SK-N-MC (cell line): ENCODE results near the gene AGTPBP1.
"Not testable (repeated sequence)": the region's sequence is repeated elsewhere in the genome, so short reads cannot be mapped to it uniquely, and the experiment has no call there.

ENCODE experiments used
- DNase-seq: peaks from one replicate; pipeline ENCODE4 v3.0.0-alpha.2; 2011; ENCODE audit warnings: low read depth, low spot score
- H3K27ac ChIP-seq: fragments of 200-600 bp; sonication (generic); 2 replicates; pipeline ENCODE4 v1.5.1; 2016; ENCODE audit warnings: mixed run types
- H3K36me3 ChIP-seq: fragments of 200-600 bp; sonication (generic); 2 replicates; pipeline ENCODE4 v1.6.1; 2017; ENCODE audit warnings: antibody characterized with exemption, low read length, mixed read lengths; ENCODE audit not compliant: insufficient read depth
- H3K4me3 ChIP-seq: fragments of 200-600 bp; sonication (generic); 2 replicates; pipeline ENCODE4 v1.5.1; 2016
- H3K9ac ChIP-seq: fragments of 200-600 bp; sonication (generic); 2 replicates; pipeline ENCODE4 v1.8.0; 2017; ENCODE audit warnings: mixed run types, mixed read lengths; ENCODE audit not compliant: insufficient read length
- H3K9me3 ChIP-seq: fragments of 200-600 bp; sonication (generic); 2 replicates; pipeline ENCODE4 v1.6.1; 2017; ENCODE audit warnings: low read depth, mild to moderate bottlenecking, antibody characterized with exemption, low read length, moderate library complexity, mixed read lengths
- EZH2 ChIP-seq: fragments of 200-600 bp; sonication (generic); IDR thresholded peaks from one replicate; pipeline ENCODE4 v1.6.1; 2017; ENCODE audit warnings: antibody characterized with exemption
- FOXP2 ChIP-seq: optimal IDR thresholded peaks from 2 replicates; pipeline ENCODE3; 2011; ENCODE audit warnings: mild to moderate bottlenecking, moderate library complexity; ENCODE audit not compliant: insufficient read depth; ENCODE audit errors: extremely low read length, control extremely low read depth
- POLR2AphosphoS5 ChIP-seq: IDR thresholded peaks from 2 replicates; pipeline ENCODE4 v1.6.1; 2012; ENCODE audit warnings: mild to moderate bottlenecking, low read depth, low read length, borderline replicate concordance

Gene AGTPBP1

GRCh38 chr9:85727500-85727899 lies 14.3 kb downstream of the AGTPBP1 start:
- Histone ChIP-seq H3K9me3 (peaks cover 4% of the 10 kb centered on the region; the same call in 1 of the 2 replicates), H3K9ac (no peak overlapping the region), H3K36me3 (no peaks in the 10 kb centered on the region; the same call in 1 of the 2 replicates), H3K27ac (no peak overlapping the region), H3K4me3 (no peak overlapping the region)
- DNase-seq = no peak
- TF ChIP-seq FOXP2 (no peak), POLR2AphosphoS5 (no peak), EZH2 (no peak)

- DNase-seq = no peak
- H3K36me3 ChIP-seq = no peaks in the 10 kb centered on the region; the same call in 1 of the 2 replicates
- no peak for TF ChIP-seq EZH2
- TF ChIP-seq FOXP2 = no peak
- no peak for TF ChIP-seq POLR2AphosphoS5
- no peak overlapping the region for H3K4me3 ChIP-seq
- no peak overlapping the region for H3K9ac ChIP-seq
- peaks cover 4% of the 10 kb centered on the region; the same call in 1 of the 2 replicates for H3K9me3 ChIP-seq
- no peak overlapping the region for H3K27ac ChIP-seq
Measured at GRCh38 chr9:85726737-85727136, 15.0 kb downstream of the AGTPBP1 start.

GRCh38 chr9:85723215-85723614 lies 18.5 kb downstream of the AGTPBP1 start:
- Histone ChIP-seq H3K9me3 (peaks cover 4% of the 10 kb centered on the region; the same call in 1 of the 2 replicates), H3K4me3 (no peak overlapping the region), H3K36me3 (no peaks in the 10 kb centered on the region; the same call in 1 of the 2 replicates), H3K27ac (no peak overlapping the region), H3K9ac (no peak overlapping the region)
- no peak for DNase-seq
- TF ChIP-seq FOXP2 (no peak), EZH2 (no peak), POLR2AphosphoS5 (no peak)

- H3K9ac ChIP-seq, H3K27ac ChIP-seq, H3K4me3 ChIP-seq, H3K36me3 ChIP-seq, DNase-seq, H3K9me3 ChIP-seq: not testable (repeated sequence)
Measured at GRCh38 chr9:85719411-85719810, 22.3 kb downstream of the AGTPBP1 start.

- H3K27ac ChIP-seq, H3K9me3 ChIP-seq, DNase-seq, H3K36me3 ChIP-seq, H3K4me3 ChIP-seq, H3K9ac ChIP-seq: not testable (repeated sequence)
Measured at GRCh38 chr9:85717818-85718217, 23.9 kb downstream of the AGTPBP1 start.

- H3K9ac ChIP-seq = no peak overlapping the region
- no peak overlapping the region for H3K27ac ChIP-seq
- H3K9me3 ChIP-seq = no peaks in the 10 kb centered on the region
- TF ChIP-seq EZH2 (no peak), FOXP2 (no peak), POLR2AphosphoS5 (no peak)
- H3K4me3 ChIP-seq = no peak overlapping the region
- DNase-seq = no peak
- H3K36me3 ChIP-seq = no peaks in the 10 kb centered on the region
Measured at GRCh38 chr9:85717220-85717619, 24.5 kb downstream of the AGTPBP1 start.

GRCh38 chr9:85716031-85716877 lies 25.5 kb downstream of the AGTPBP1 start:
- H3K36me3 ChIP-seq = no peaks in the 10 kb centered on the region
- TF ChIP-seq EZH2 = no peak
- TF ChIP-seq POLR2AphosphoS5 = no peak
- no peak for TF ChIP-seq FOXP2
- H3K9ac ChIP-seq = no peak overlapping the region
- H3K9me3 ChIP-seq = no peaks in the 10 kb centered on the region
- DNase-seq = no peak
- no peak overlapping the region for H3K4me3 ChIP-seq
- no peak overlapping the region for H3K27ac ChIP-seq

GRCh38 chr9:85715587-85715986 lies 26.2 kb downstream of the AGTPBP1 start:
- Histone ChIP-seq H3K9me3 (no peaks in the 10 kb centered on the region), H3K4me3 (no peak overlapping the region), H3K36me3 (no peaks in the 10 kb centered on the region), H3K27ac (no peak overlapping the region), H3K9ac (no peak overlapping the region)
- TF ChIP-seq EZH2 (no peak), POLR2AphosphoS5 (no peak), FOXP2 (no peak)
- no peak for DNase-seq

GRCh38 chr9:85713897-85714296 lies 27.9 kb downstream of the AGTPBP1 start:
- Histone ChIP-seq H3K9me3 (no peaks in the 10 kb centered on the region; the same call in 1 of the 2 replicates), H3K27ac (peak overlapping the region; percentile 75; the same call in 1 of the 2 replicates), H3K9ac (peak overlapping the region; percentile 37), H3K36me3 (no peaks in the 10 kb centered on the region), H3K4me3 (peak overlapping the region; percentile 61)
- DNase-seq = peak; percentile 51
- TF ChIP-seq FOXP2 = no peak
- TF ChIP-seq POLR2AphosphoS5 = no peak
- no peak for TF ChIP-seq EZH2
